Lower leg skin (tissue), 4 donors: ENCODE results near the gene GRIK4. TPM values are rescaled to one million over a fixed set of nuclear protein-coding genes. Genes with fewer than 3 reads are reported as not detected.
A peak's percentile ranks its signal among the peaks of the same experiment; 100 is the strongest.
"Not testable (repeated sequence)": the region's sequence is repeated elsewhere in the genome, so short reads cannot be mapped to it uniquely, and the experiment has no call there.

Source experiments
- DNase-seq, 2 donors: peaks; one replicate each; pipeline ENCODE4 v3.0.0-alpha.2; 2019; ENCODE audit warnings: low spot score in 2 of 2
- H3K4me3 ChIP-seq: fragments of 200-600 bp; sonication (generic); 2 replicates; pipeline ENCODE4 v1.5.1; 2017; ENCODE audit warnings: mild to moderate bottlenecking, low read depth; ENCODE audit not compliant: poor library complexity, severe bottlenecking
- POLR2A ChIP-seq, 2 donors: fragments of 450-650 bp; IDR thresholded peaks; one replicate each; pipeline ENCODE4 v1.6.1; 2016 to 2017; ENCODE audit warnings: antibody characterized with exemption in 2 of 2, mild to moderate bottlenecking in 1 of 2, moderate library complexity in 1 of 2
- WGBS, 2 donors: methylation state at CpG; one replicate each; pipeline ENCODE4 v1.1.5; 2018; 5-methylcytosine and 5-hydroxymethylcytosine counted together
- intact Hi-C: fragments of 100-400 bp; cut with DNase I; formaldehyde crosslinking; loops from one replicate; pipeline ENCODE4 v1.15.0; 2023; ENCODE audit warnings: low total_unique reads
- total RNA-seq, 4 donors: library from RNA; depleted of rRNA; stranded (reverse); fragments of >200 nt; gene quantifications; one replicate each; pipeline ENCODE4 v1.1.0, GENCODE V29; 2016
- TF ChIP-seq, protein P1 (sequence below), 3 donors: fragments of 450-650 bp; IDR thresholded peaks; one replicate each; pipeline ENCODE4 v1.5.1; 2016; ENCODE audit warnings: antibody characterized with exemption in 3 of 3, mild to moderate bottlenecking in 3 of 3, moderate library complexity in 2 of 3

GRIK4 gene
- total RNA-seq, 4 donors from 2014 or later = 0.06 to 0.67 TPM; not detected in 2

DNA sequence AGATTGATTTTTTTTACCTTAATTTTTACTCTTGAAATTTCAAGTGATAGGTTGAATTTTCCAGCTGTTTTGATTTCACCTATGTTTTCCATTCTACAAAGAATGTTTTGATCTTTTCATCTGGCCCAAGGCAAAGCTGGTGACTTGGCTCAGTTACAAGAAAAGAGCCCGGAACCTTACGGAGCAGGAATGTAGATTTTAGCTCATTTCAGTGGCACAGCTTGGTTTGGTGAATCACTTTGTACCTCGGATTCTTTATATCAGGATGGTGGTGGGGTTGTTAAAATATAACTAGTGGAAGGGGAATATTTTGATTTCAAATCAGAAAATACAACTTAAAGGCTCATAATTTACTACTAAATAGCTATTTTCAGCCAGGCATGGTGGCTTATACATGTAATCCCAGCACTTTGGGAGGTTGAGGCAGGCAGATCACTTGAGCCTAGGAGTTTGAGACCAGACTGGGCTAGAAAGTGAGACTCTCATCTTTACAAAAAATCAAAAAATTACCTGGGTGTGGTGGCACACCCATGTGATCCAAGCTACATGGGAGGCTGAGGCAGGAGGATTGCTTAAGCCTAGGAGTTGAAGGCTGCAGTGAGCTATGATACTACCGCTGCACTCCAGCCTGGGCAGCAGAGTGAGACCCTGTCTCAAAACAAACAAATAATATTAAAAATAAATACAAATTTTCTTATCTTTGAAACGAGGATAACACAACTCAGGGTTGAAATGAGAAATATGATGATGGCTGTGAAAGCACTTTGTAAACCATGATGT lies 9.4 kb upstream of the GRIK4 start:
- 56 to 57% methylated on average over 5 of the region's 5 CpGs for WGBS, 2 donors
- TF ChIP-seq, protein P1, sequence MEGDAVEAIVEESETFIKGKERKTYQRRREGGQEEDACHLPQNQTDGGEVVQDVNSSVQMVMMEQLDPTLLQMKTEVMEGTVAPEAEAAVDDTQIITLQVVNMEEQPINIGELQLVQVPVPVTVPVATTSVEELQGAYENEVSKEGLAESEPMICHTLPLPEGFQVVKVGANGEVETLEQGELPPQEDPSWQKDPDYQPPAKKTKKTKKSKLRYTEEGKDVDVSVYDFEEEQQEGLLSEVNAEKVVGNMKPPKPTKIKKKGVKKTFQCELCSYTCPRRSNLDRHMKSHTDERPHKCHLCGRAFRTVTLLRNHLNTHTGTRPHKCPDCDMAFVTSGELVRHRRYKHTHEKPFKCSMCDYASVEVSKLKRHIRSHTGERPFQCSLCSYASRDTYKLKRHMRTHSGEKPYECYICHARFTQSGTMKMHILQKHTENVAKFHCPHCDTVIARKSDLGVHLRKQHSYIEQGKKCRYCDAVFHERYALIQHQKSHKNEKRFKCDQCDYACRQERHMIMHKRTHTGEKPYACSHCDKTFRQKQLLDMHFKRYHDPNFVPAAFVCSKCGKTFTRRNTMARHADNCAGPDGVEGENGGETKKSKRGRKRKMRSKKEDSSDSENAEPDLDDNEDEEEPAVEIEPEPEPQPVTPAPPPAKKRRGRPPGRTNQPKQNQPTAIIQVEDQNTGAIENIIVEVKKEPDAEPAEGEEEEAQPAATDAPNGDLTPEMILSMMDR (IDR thresholded peaks at IDR 0.05) = no peak
- TF ChIP-seq POLR2A (IDR thresholded peaks at IDR 0.05) = no peak
- intact Hi-C loops = no loop called here
- H3K4me3 ChIP-seq = no peak overlapping the region
- DNase-seq = no peak

DNA sequence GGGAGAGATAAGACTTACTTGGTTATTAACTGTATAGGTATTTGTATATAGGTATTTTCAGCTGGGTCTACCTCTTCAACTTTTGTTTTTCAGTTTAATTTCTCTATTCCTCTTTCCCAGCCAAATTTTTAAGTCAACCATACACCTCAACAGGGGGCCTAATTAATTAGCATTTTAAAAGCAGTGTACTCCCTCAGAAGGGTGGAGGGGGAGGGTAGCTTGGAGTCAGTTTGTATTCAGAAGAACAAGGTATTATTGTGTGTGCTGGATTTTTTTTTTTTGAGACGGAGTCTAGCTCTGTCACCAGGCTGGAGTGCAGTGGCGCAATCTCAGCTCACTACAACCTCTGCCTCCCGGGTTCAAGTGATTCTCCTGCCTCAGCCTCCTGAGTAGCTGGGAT lies 8.0 kb upstream of the GRIK4 start:
- 68 to 75% methylated on average over 3 of the region's 3 CpGs for WGBS, 2 donors
- H3K4me3 ChIP-seq, intact Hi-C loops, DNase-seq: not testable (repeated sequence)

DNA sequence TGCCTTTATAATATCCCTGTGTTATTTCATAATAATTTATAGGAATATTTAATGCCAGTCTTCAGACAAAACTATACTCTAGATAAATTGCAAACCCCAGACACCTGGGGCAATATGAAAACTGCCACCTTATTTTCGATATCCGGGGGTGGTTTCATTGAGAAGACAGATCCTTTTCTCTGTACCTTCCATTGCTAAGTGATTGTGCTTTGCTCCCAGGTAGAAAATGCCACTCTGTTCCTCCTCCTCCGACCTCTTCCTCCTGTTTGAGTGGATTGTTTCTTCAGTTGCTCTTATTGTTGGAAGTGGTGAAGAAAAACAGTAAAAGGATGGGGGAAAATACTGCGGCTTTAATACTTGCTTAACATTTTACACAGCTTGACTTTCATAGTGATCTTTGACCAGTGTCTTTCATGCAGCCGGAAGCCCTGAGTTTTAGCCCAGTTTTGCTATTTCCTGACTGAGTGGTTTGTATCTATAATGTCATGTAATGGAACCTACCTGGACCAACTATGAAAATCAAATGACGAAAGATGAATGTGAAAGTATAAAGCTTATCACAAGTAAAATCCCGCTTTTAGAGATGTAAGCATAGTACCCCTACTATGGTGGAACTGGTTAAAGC lies 5.6 kb upstream of the GRIK4 start:
- no peak overlapping the region for H3K4me3 ChIP-seq
- TF ChIP-seq, protein P1 (IDR thresholded peaks at IDR 0.05) = no peak
- no peak for TF ChIP-seq POLR2A (IDR thresholded peaks at IDR 0.05)
- 88% methylated on average over 7 of the region's 7 CpGs for WGBS, 2 donors
- intact Hi-C loops = no loop called here
- DNase-seq = no peak

DNA sequence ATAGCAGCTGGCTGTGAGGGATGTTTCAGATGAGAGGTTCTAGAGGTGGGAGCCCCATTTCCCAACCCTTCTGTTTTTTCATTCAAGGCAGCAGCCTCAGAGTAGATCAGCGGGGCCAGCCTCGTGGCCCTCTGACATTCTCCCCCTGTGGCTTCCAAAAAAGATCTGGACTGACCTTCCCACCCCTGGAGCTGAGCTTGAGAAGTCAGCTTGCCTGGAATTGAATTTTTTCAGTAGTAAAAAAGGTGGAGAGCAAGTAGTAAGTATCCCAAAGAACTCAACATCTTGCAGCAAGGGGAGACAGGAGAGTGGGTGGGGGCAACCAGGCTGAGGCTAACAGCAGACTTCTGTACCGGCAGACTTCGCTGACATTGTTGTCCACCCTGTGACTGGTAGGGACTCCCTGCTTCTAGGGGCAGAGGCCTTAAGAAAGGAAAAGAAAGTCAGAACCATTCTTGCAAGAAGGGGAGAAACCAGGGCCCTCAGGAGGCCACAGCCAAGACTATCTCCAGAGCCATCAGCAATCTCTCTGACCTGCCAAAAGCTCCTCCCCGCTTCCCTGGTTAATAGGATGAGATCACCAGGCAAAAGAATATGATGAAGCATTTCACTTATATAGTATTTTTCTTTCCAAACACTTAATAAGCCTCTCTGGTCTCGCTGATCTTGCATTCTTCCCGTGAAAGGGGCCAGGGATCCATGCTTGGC lies 2.0 kb upstream of the GRIK4 start:
- TF ChIP-seq POLR2A (IDR thresholded peaks at IDR 0.05) = no peak
- TF ChIP-seq, protein P1 (IDR thresholded peaks at IDR 0.05) = no peak
- DNase-seq = peak in 1 of 2 donors; percentile 56
- intact Hi-C loops = loop anchor here (5.0 to 10.0 kb wide), 3 partner anchors 175 to 443 kb away; no protein-coding TSS in a partner anchor
- H3K4me3 ChIP-seq = no peak overlapping the region
- 82 to 84% methylated on average over 7 of the region's 7 CpGs for WGBS, 2 donors

DNA sequence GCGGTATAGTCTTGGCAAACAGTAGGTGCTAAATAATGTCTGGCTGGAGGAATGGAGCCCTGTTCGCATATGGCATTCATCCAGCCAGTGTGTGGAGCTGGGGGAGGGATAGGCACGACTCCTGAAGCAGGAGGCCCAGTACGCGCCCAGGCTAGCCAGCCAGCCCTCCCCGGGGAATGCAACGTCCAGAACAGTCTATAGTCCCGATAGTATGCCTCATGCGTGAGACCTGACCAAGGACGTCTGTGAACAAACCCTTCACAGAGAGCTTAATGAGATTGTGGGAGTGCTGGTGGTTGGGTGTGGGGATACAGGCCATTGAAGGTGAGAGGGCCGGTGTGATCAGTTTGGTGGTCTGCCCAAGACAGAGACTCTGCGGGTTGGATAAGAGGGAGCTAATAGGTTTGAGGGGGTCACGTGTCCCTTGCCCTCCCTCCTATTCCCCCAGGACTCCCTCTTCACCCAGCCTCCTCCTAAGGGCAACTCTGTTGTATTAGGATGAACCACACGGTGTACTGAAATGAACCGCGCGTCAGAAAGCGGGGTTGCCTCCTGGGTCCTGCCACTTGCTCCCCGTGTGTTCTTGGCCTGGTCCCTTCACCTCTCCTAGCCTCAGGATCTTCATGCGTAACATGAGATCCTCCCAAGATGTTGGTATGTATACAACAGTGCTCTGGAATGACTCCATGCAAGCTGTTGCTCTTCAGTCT lies 987 bp upstream of the GRIK4 start:
- H3K4me3 ChIP-seq = no peak overlapping the region
- intact Hi-C loops = loop anchor here (5.0 to 10.0 kb wide), 3 partner anchors 174 to 442 kb away; no protein-coding TSS in a partner anchor
- TF ChIP-seq POLR2A (IDR thresholded peaks at IDR 0.05) = no peak
- TF ChIP-seq, protein P1 (IDR thresholded peaks at IDR 0.05) = no peak
- 59 to 60% methylated on average over 19 to 20 of the region's 20 CpGs for WGBS, 2 donors
- DNase-seq = peak in 1 of 2 donors; percentile 66
